ENCODE results near the gene CFAP141.
A peak's percentile ranks its signal among the peaks of the same experiment; 100 is the strongest.
"Not testable (repeated sequence)": the region's sequence is repeated elsewhere in the genome, so short reads cannot be mapped to it uniquely, and the experiment has no call there.

The CFAP141 gene

GRCh38 chr1:154231112-154231511 is 25.0 kb upstream of the CFAP141 start:
- H3K4me1 ChIP-seq (ENCODE audit: control insufficient read depth, insufficient read depth, low read length); H3K4me3 ChIP-seq (ENCODE audit: low read depth, low read length); H3K27ac ChIP-seq (ENCODE audit: extremely low read depth, low read depth, low read length); H3K9me3 ChIP-seq (ENCODE audit: control insufficient read depth, insufficient read depth, low read depth, low read length); CTCF ChIA-PET: not testable (repeated sequence)
- H3K36me3 ChIP-seq (ENCODE audit: control insufficient read depth in 2 of 2, insufficient read depth in 1 of 2, low read length in 2 of 2): peaks cover 77 to 98% of the 10 kb centered on the region in 2 experiments
- TF ChIP-seq SCRT1 (tag by site-specific recombination; IDR thresholded peaks at IDR 0.05; ENCODE audit: borderline replicate concordance) (peak; percentile 96), SCRT2 (tag by site-specific recombination; IDR thresholded peaks at IDR 0.05) (peak; percentile 78)
- POLR2A ChIA-PET: interaction anchor here (1.9 kb wide), 1 partner anchor 10 kb away, joined by 10 read pairs; the partner anchor contains the start of gene UBAP2L

- ChIA-PET CTCF (interaction anchor here (0.8 kb wide), 1 partner anchor 34 kb away, joined by 4 read pairs; no protein-coding TSS in a partner anchor), POLR2A (no interaction called here)
- H3K4me3 ChIP-seq (ENCODE audit: low read depth, low read length): no peak overlapping the region
- TF ChIP-seq ZBTB6 (tag by site-specific recombination; IDR thresholded peaks at IDR 0.05): no peak
- no peak for TF ChIP-seq ZNF239 (tag by site-specific recombination; IDR thresholded peaks at IDR 0.05)
- TF ChIP-seq ZNF18 (tag by site-specific recombination; IDR thresholded peaks at IDR 0.05): no peak
- no peak for TF ChIP-seq ZNF704 (tag by site-specific recombination; IDR thresholded peaks at IDR 0.05)
- no peak for TF ChIP-seq ZNF830 (tag by site-specific recombination; IDR thresholded peaks at IDR 0.05; ENCODE audit: low read depth)
- no peak for TF ChIP-seq SCRT2 (tag by site-specific recombination; IDR thresholded peaks at IDR 0.05)
- no peak for TF ChIP-seq PBX3 (CRISPR knock-in tag; IDR thresholded peaks at IDR 0.05)
- TF ChIP-seq BCL11B (tag by site-specific recombination; IDR thresholded peaks at IDR 0.05; ENCODE audit: low read depth): no peak
- TF ChIP-seq ZSCAN4 (tag by site-specific recombination; IDR thresholded peaks at IDR 0.05): no peak
- no peak for TF ChIP-seq ZNF157 (tag by site-specific recombination; IDR thresholded peaks at IDR 0.05)
- no peak for TF ChIP-seq ZNF26 (tag by site-specific recombination; IDR thresholded peaks at IDR 0.05)
- no peak for TF ChIP-seq ZNF426 (tag by site-specific recombination; IDR thresholded peaks at IDR 0.05)
- no peak for TF ChIP-seq ZNF174 (tag by site-specific recombination; IDR thresholded peaks at IDR 0.05)
- TF ChIP-seq ZNF529 (tag by site-specific recombination; IDR thresholded peaks at IDR 0.05; ENCODE audit: insufficient replicate concordance): no peak
- TF ChIP-seq ZNF311 (tag by site-specific recombination; IDR thresholded peaks at IDR 0.05; ENCODE audit: borderline replicate concordance): no peak
- no peak for TF ChIP-seq ZNF266 (tag by site-specific recombination; IDR thresholded peaks at IDR 0.05; ENCODE audit: low read depth)
- TF ChIP-seq ZNF792 (tag by site-specific recombination; IDR thresholded peaks at IDR 0.05): no peak
- no peak for TF ChIP-seq ZNF600 (tag by site-specific recombination; IDR thresholded peaks at IDR 0.05)
- H3K36me3 ChIP-seq (ENCODE audit: control insufficient read depth in 2 of 2, insufficient read depth in 1 of 2, low read length in 2 of 2): peaks cover 39 to 68% of the 10 kb centered on the region in 2 experiments
- H3K9me3 ChIP-seq (ENCODE audit: control insufficient read depth, insufficient read depth, low read depth, low read length): no peaks in the 10 kb centered on the region
- H3K27ac ChIP-seq (ENCODE audit: extremely low read depth, low read depth, low read length): no peak overlapping the region
- no peaks in the 10 kb centered on the region for H3K4me1 ChIP-seq (ENCODE audit: control insufficient read depth, insufficient read depth, low read length)
Measured at GRCh38 chr1:154225370-154225769, 19.2 kb upstream of the CFAP141 start.
